HG03354 (cell line): ENCODE results near the gene P2RY14.

ENCODE experiments used
- ATAC-seq: cut with Tn5 transposase; IDR thresholded peaks from one replicate; pipeline ENCODE4 v1.9.1; 2021; ENCODE audit warnings: mild to moderate bottlenecking; ENCODE audit not compliant: unreplicated experiment, poor library complexity, severe bottlenecking

Gene P2RY14

DNA sequence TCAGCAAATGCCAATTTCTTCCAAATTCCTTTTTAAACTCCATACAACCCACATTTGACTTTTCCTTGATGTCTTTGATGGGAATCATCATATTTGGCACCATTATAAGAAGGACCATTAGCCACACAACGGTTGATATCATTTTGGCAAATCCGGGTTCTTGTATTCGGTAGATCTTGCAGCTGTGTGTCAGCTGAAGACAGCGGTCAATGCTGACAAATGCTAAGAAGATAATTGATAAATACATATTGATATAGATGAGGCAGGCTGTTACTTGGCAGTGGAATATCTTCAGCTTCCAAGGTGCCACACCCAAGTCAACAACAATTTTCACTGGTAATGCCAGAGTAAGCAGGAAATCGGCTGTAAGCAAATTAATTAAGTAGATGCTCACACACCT, 79.5 kb downstream of the P2RY14 start:
- no peak for ATAC-seq

- ATAC-seq, result no peak
Observed at GRCh38 chr3:151197981-151198767, 80.2 kb downstream of the P2RY14 start.

- no peak for ATAC-seq
Observed at GRCh38 chr3:151197228-151197627, 81.1 kb downstream of the P2RY14 start.

DNA sequence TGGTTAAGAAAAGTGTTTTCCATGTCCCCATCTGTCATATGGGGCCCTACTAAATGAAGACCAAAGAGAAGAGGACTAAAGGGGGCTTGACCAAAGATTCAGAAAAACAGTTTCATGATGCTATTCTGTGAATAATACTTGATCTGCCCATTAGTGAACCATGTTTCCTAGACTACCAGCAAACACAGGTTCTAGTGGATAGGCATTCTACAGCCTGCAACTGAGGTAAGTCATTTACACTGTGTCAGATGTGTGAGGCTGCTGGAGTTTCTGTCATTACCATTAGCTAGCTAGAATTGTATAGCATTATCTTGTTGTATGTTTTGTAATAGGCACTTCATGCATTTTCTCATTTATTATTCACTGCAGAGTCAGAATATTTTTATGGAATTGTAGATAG, 81.9 kb downstream of the P2RY14 start:
- no peak for ATAC-seq

- ATAC-seq, result no peak
Observed at GRCh38 chr3:151195826-151196225, 82.5 kb downstream of the P2RY14 start.

DNA sequence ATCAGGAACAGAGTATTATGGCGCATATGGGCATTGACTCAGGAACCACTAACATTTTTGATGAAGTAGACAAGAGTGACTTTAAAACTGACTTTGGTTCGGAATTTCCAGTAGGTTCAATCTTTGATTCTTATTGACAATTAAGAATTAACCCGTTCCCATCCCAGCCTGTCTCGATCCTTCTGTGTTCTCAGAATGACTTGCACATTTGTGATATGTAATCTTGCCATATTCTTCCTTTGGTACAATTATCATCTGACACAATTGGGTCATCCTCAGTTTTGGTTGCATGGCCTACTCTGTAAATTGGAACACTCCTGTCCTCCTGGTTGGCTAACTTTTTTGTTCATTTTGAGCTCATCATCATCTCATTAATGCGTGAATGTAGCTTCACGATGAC, 85.8 kb downstream of the P2RY14 start:
- no peak for ATAC-seq

- no peak for ATAC-seq
Observed at GRCh38 chr3:151191095-151191494, 87.2 kb downstream of the P2RY14 start.

DNA sequence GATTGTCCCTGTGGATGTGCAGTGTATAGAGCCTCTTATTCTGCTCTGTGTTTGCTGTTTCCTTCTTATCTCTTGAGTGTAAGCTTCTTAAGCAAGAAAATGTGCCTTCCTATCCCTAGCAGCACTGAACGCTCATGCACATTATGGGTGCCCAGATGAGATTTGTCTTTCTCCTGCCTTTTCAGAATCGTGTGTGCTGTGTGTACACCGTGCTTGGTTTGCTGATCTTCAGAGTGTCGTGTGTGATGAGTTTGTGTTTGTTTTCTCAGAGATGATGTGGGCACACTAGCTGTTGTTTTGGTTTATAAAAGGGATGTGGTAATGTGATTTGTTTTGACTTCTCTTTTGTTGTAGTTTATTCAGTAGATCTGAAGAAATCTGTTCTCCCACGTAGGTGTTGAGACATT, 95.1 kb downstream of the P2RY14 start:
- no peak for ATAC-seq

DNA sequence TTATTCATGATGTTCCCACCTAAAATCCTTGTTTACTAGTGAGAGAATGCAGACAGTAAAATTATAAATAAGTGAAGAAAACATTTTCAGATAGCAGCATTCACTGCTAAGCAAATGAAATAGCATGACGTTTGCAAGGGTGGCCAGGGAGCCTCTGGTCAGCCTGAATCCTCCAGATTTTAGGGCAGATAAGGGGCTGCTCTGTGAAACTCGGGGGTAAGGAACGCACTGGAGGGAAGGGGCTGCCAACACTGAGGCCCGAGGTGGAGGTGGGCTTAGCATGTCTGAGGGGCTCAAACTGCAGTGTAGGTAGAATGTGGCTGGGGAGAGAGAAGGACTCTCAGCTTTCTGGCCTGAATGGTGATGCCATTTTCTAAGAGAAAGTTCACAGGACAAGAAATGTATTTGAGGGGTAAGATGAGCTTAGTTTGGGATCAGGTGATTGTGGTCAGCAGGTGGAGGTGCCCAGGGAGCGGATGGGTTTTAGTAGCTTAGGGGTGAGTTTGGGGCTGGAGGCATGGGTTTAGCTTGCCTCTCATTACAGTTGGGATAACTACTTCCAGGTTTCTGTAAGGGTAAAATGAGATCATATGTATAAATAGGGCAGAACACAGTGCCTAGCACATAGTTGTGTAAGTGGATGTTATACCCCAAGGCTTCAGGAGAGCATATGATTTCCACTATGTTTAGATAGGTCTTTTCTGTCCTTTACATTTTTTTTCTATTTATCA, 95.8 kb downstream of the P2RY14 start:
- no peak for ATAC-seq

DNA sequence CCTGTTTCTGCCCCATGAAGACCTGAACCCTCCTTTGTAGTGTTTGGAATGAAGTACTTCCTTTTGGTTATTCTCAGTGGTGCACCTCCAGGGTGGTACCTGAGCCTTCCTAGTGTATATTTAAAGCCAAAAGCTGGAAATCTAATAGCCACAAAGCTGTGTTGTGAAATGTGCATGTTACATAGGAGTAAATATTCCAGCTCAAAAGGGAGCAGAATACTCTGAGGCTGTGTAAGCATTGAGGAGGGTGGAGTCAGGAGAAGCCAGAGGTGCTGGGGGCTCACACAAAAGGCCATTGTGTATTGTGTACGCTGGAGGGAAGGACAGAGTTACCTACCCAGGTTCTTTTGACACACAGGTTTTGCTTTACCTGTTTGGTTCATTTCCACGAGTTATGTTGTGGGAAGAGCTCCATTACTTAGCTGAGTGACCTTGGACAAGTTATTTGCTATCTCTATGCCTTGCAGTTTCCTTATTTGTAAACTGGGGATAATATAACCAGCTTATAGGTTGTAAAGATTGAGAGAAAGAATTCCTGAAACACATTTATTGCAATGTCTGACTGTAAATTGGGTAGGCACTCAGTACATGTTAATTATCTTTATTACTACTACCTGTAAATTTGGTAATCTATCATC, 100.0 kb downstream of the P2RY14 start:
- ATAC-seq, result no peak

GRCh38 chr3:151175952-151176351, 102.4 kb downstream of the P2RY14 start:
- ATAC-seq, result no peak

DNA sequence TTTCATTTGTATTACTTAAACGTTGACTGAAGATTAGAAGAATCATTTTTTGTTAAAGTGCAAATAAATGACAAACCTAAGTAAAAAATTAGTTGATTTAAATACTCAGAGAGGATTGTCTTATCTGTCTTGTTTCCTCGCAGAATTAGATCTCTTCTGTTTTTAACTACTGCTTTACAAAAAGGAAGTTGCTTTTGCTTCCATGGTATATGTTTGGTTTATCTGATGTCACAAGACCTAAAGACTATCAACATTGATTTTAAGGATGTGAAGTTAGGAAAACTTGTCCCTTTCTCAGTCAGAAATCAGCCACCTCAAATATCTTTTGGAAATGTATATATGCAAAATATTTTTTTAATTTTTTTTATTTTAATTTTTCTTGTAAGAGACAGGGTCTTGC, 104.0 kb downstream of the P2RY14 start:
- ATAC-seq, result no peak

- ATAC-seq, result peak; percentile 72
Observed at GRCh38 chr3:151171145-151171757, 107.1 kb downstream of the P2RY14 start.

DNA sequence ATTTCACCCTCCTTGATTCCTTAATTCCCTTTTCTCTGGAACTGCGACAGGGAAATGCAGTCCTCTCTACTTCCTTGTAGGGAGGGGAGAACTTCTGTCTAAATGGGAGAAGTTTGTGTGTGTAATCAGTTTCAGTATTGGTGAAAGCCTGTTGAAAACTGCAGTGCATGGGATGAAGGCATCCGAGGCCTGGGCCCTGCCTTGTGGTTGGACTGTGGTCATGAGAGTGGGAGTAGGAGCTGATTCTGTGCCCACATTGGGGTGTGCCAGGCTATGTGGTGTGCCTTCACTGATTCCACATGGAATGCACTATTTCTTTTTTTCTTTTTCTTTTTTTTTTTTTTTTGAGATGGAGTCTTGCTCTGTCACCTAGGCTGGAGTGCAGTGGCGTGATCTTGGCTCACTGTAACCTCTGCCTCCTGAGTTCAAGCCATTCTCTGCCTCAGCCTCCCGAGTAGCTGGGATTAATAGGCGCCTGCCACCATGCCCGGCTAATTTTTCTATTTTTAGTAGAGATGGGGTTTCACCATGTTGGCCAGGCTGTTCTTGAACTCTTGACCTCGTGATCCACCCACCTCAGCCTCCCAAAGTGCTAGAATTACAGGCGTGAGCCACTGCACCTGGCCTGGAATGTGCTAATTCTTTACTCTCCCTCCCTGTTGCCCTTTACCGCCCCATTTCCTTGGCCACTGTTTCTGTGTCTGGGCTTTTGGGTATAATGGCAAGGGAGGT, 108.2 kb downstream of the P2RY14 start:
- peak; percentile 20 for ATAC-seq

DNA sequence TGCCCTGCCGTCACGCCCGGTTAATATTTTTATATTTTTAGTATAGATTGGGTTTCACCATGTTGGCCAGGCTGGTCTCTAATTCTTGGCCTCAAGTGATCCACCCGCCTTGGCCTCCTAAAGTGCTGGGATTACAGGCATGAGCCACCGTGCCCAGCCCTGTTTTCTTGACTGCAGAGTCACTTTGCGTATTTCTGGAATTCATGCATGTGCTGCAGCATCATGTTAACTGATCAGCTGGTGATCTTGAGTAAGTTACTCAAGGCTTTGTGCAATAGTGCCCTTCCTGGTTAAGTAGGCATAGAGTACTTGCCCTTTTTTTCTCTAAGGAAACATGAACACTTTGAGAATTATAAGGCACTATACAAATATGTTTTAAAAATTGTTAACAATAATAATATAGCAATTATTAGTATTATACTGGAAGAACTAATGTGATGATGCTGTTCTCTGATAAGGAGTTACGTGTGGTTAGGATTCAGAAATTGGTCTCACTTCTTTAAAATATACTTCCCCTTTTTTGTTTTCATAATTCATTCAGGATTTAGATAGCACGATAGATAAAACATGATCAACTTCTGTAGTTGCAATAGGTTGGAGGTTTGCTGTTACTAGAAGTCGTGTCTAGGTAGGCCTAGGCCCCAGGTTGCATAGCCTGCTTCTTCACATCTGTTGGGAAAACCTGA, 108.9 kb downstream of the P2RY14 start:
- ATAC-seq, result peak; percentile 60

GRCh38 chr3:151168269-151169094, 109.9 kb downstream of the P2RY14 start:
- peak; percentile 53 for ATAC-seq

DNA sequence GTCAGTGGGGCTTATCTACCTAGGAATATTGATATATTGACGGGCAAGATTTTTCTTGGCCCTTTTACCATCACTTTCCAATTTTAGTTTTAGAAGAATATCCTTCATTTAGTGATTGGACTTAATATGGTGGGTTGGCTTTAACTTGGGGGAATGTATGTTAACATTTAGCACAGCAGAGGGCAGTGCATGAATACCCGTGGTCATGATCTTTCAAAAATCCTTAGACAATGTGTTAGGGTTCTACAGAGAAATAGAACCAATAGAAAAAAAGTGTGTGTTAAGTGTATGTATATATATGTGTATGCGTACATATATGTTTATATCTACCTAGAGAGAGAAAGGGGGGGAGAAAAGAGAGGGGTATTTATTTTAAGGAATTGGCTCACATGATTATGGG, 112.2 kb downstream of the P2RY14 start:
- ATAC-seq, result no peak

- ATAC-seq, result no peak
Observed at GRCh38 chr3:151165226-151165625, 113.1 kb downstream of the P2RY14 start.
